K562 (cell line): Measurements from ENCODE around the gene PPIF. TPM values are rescaled to one million over a fixed set of nuclear protein-coding genes. Genes with fewer than 3 reads are reported as not detected.

Source experiments
- CUX1 ChIP-seq: fragments of 200-800 bp; sonication (Bioruptor generic); IDR thresholded peaks from 2 replicates; pipeline ENCODE4 v1.6.1; 2016; ENCODE audit warnings: missing genetic modification characterization, missing compliant biosample characterization
- E2F8 ChIP-seq: fragments of 450-650 bp; IDR thresholded peaks from 2 replicates; pipeline ENCODE4 v1.7.1; 2018; ENCODE audit warnings: mild to moderate bottlenecking, low read depth; ENCODE audit not compliant: partially characterized antibody
- EHMT2 ChIP-seq: fragments of 450-650 bp; IDR thresholded peaks from 2 replicates; pipeline ENCODE4 v1.6.1; 2018; ENCODE audit warnings: antibody characterized with exemption
- GTF2A2 ChIP-seq: IDR thresholded peaks from 2 replicates; pipeline ENCODE4 v1.6.1; 2016; ENCODE audit warnings: mild to moderate bottlenecking, missing genetic modification characterization, missing compliant biosample characterization
- GTF3C2 ChIP-seq: IDR thresholded peaks from 3 replicates; pipeline ENCODE4 v1.6.1; 2011; ENCODE audit warnings: borderline replicate concordance, mild to moderate bottlenecking, moderate library complexity; ENCODE audit not compliant: insufficient read length; ENCODE audit errors: extremely low read depth
- HEY1 ChIP-seq: fragments of 250-450 bp; sonication (Bioruptor Pico); IDR thresholded peaks from 2 replicates; pipeline ENCODE4 v1.5.0; 2020; ENCODE audit warnings: mild to moderate bottlenecking, moderate library complexity, borderline replicate concordance
- MED1 ChIP-seq: sonication (generic); formaldehyde crosslinking; IDR thresholded peaks from 2 replicates; pipeline ENCODE4 v1.8.1; 2023; ENCODE audit warnings: missing genetic modification reagents, borderline replicate concordance
- NR1H2 ChIP-seq: sonication (generic); formaldehyde crosslinking; IDR thresholded peaks from 2 replicates; pipeline ENCODE4 v1.4.0; 2020; ENCODE audit warnings: mild to moderate bottlenecking, missing genetic modification reagents
- SMAD1 ChIP-seq: fragments of 150-350 bp; IDR thresholded peaks from 2 replicates; pipeline ENCODE4 v1.6.1; 2014; ENCODE audit warnings: low read length, low read depth; ENCODE audit not compliant: partially characterized antibody
- STAT6 ChIP-seq: sonication (generic); formaldehyde crosslinking; IDR thresholded peaks from 2 replicates; pipeline ENCODE4 v1.8.1; 2023; ENCODE audit warnings: mild to moderate bottlenecking, missing genetic modification reagents
- XRCC4 ChIP-seq: IDR thresholded peaks from one replicate; pipeline ENCODE4 v1.6.1; 2011; ENCODE audit not compliant: insufficient read depth, insufficient read length; ENCODE audit errors: extremely low read depth
- ZNF165 ChIP-seq: fragments of 250-450 bp; sonication (Bioruptor Pico); IDR thresholded peaks from 2 replicates; pipeline ENCODE4 v1.4.0; 2020; ENCODE audit warnings: borderline replicate concordance
- ZNF24 ChIP-seq: fragments of 450-650 bp; IDR thresholded peaks from 2 replicates; pipeline ENCODE4 v1.6.1; 2016
- polyA plus RNA-seq, 8 experiments: library from polyadenylated mRNA; depleted of rRNA in 4 of 8; stranded (reverse) in 5 of 8; unstranded in 3 of 8; fragments of >200 nt; fragmentation: Nextera tagmentation in 2 of 8; fragmentation: Illumina TruSeq in 1 of 8; extraction: Ambion mirVana in 2 of 8; extraction: Trizol in 1 of 8; gene quantifications; 2 replicates each; pipeline versions ENCODE4 v1.2.1 to v1.2.3, GENCODE V29; 2011 to 2014; ENCODE audit warnings: inconsistent platforms in 1 of 8, missing spikeins in 1 of 8
- total RNA-seq, 7 experiments: library from RNA; depleted of rRNA in 6 of 7; stranded (reverse); fragments of >200 nt in 6 of 7; fragmentation: Illumina TruSeq in 2 of 7; extraction: Trizol in 2 of 7; gene quantifications; 2 replicates each; pipeline versions ENCODE4 v1.2.1 to v1.2.3, GENCODE V29; 2011 to 2021; ENCODE audit warnings: low replicate concordance in 1 of 7

Gene PPIF
- total and polyA plus RNA-seq, 9 of the 15 experiments (the other 6 are each of a cell fraction or from before 2014, with no cell fraction given): 40.9 to 287 (median 117) TPM

- TF ChIP-seq SMAD1 (peak; percentile 89), GTF2A2 (0 out of 2 replicates have a peak, but pooled peaks have one; percentile 50), EHMT2 (no peak), GTF3C2 (no peak), E2F8 (peak; percentile 1), CUX1 (CRISPR knock-in tag) (no peak), XRCC4 (no peak), STAT6 (CRISPR knock-in tag) (0 out of 2 replicates have a peak, but pooled peaks have one; percentile 23), ZNF24 (0 out of 2 replicates have a peak, but pooled peaks have one; percentile 28), NR1H2 (CRISPR knock-in tag) (0 out of 2 replicates have a peak, but pooled peaks have one; percentile 86), HEY1 (no peak), ZNF165 (CRISPR knock-in tag) (no peak), MED1 (CRISPR knock-in tag) (no peak)
Observed at GRCh38 chr10:79347226-79347893, at the start of gene PPIF (continued).
